ENCODE results near the gene SURF1. TPM values are rescaled to one million over a fixed set of nuclear protein-coding genes. Genes with fewer than 3 reads are reported as not detected.

The SURF1 gene
- total and polyA plus RNA-seq, 10 of the 15 experiments (the other 5 are each of a cell fraction or from before 2014, with no cell fraction given): 17.9 to 46.4 (median 29.6) TPM

DNA sequence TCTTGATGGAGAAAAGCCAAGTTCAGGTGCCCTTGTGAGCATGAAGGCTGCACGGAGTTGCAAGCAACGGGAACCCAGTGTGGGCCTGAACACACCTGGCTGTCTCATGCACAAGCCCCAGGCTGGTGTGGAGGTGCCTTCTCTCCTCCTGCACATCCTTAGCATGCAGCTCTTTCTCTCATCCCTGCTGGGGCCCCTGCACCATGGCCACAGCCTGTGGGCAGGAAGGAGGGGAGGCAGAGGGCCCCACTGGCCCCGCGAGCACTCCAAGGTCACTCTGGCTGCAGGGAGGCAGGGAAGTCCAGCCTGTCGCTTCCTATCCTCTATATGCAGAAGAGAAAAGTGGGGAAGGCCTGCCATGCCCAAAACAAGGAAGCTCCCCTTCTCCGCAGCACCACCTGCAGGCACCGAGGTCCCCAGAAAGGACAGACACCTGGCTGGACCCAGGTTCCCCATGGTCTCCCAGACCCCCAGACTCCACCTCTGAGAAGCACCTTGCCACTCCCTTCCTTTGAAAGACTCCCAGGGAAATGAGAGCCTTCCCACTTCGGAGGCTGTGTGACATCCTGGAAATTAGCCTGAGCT lies 38.5 kb upstream of the SURF1 start:
- intact Hi-C loops (cut with micrococcal nuclease; ENCODE audit: unreplicated experiment) (no loop called here), in situ Hi-C loops (cut with MboI) (no loop called here)
- ChIA-PET RAD21 (ENCODE audit: unreplicated experiment) (interaction anchor here (1.2 kb wide), 1 partner anchor 18 kb away, joined by 4 read pairs; no protein-coding TSS in a partner anchor), SMC1A (ENCODE audit: uncharacterized antibody, unreplicated experiment) (no interaction called here), POLR2A (no interaction called here), CTCF (interaction anchor here (1.3 to 3.2 kb wide), 2 partner anchors 43 to 208 kb away, joined by 5 to 13 read pairs; no protein-coding TSS in a partner anchor)
- H3K4me2 ChIP-seq (ENCODE audit: control insufficient read depth, insufficient read depth): no peak overlapping the region
- no peaks in the 10 kb centered on the region for H3K79me2 ChIP-seq (ENCODE audit: control insufficient read depth, insufficient read depth, low read length)
- H3K27me3 ChIP-seq (replicated peaks in 1 of 2; ENCODE audit: control insufficient read depth in 2 of 2, insufficient read depth in 2 of 2, low read length in 1 of 2): no peaks in the 10 kb centered on the region
- DNase-seq (ENCODE audit: low read depth, low spot score) (no peak), ATAC-seq (no peak), FAIRE-seq (no peak)
- no peak overlapping the region for H2AFZ ChIP-seq (ENCODE audit: control insufficient read depth, low read depth, low read length)
- no peaks in the 10 kb centered on the region for H3K4me1 ChIP-seq (ENCODE audit: control insufficient read depth, insufficient read depth, low read length)
- H3K4me3 ChIP-seq: no peak overlapping the region
- no peaks in the 10 kb centered on the region for H3K36me3 ChIP-seq (ENCODE audit: control insufficient read depth in 2 of 2, insufficient read depth in 2 of 2, low read length in 1 of 2)
- WGBS (ENCODE audit: insufficient coverage, insufficient replicate concordance, low lambda C conversion rate, missing lambda C conversion rate): 11% methylated on average over 8 of the region's 8 CpGs
- no peak overlapping the region for H3K9ac ChIP-seq (ENCODE audit: control insufficient read depth, insufficient read depth, low read length)
- no TSS peak for BruUV-seq (replicated peaks)
- no peaks in the 10 kb centered on the region for H4K20me1 ChIP-seq (ENCODE audit: control insufficient read depth, insufficient read depth)
- H3K27ac ChIP-seq (ENCODE audit: control insufficient read depth, insufficient read depth): no peak overlapping the region
- H3K9me3 ChIP-seq (replicated peaks; ENCODE audit: control insufficient read depth, insufficient read depth, low read length): no peaks in the 10 kb centered on the region
- TF ChIP-seq CEBPB (IDR thresholded peaks at IDR 0.05; ENCODE audit: borderline replicate concordance in 1 of 2, low read depth in 2 of 2, low read length in 2 of 2): no peak
- TF ChIP-seq SUPT20H (IDR thresholded peaks at IDR 0.05; ENCODE audit: borderline replicate concordance, control insufficient read depth, low read depth, low read length): no peak
- TF ChIP-seq YY1 (IDR thresholded peaks at IDR 0.05; ENCODE audit: low read depth, low read length): no peak
- no peak for TF ChIP-seq SRF (IDR thresholded peaks at IDR 0.05; ENCODE audit: low read depth in 2 of 2, low read length in 2 of 2)
- TF ChIP-seq GATAD2B (conservative IDR thresholded peaks at IDR 0.05; ENCODE audit: low read depth): no peak
- TF ChIP-seq, protein P1, sequence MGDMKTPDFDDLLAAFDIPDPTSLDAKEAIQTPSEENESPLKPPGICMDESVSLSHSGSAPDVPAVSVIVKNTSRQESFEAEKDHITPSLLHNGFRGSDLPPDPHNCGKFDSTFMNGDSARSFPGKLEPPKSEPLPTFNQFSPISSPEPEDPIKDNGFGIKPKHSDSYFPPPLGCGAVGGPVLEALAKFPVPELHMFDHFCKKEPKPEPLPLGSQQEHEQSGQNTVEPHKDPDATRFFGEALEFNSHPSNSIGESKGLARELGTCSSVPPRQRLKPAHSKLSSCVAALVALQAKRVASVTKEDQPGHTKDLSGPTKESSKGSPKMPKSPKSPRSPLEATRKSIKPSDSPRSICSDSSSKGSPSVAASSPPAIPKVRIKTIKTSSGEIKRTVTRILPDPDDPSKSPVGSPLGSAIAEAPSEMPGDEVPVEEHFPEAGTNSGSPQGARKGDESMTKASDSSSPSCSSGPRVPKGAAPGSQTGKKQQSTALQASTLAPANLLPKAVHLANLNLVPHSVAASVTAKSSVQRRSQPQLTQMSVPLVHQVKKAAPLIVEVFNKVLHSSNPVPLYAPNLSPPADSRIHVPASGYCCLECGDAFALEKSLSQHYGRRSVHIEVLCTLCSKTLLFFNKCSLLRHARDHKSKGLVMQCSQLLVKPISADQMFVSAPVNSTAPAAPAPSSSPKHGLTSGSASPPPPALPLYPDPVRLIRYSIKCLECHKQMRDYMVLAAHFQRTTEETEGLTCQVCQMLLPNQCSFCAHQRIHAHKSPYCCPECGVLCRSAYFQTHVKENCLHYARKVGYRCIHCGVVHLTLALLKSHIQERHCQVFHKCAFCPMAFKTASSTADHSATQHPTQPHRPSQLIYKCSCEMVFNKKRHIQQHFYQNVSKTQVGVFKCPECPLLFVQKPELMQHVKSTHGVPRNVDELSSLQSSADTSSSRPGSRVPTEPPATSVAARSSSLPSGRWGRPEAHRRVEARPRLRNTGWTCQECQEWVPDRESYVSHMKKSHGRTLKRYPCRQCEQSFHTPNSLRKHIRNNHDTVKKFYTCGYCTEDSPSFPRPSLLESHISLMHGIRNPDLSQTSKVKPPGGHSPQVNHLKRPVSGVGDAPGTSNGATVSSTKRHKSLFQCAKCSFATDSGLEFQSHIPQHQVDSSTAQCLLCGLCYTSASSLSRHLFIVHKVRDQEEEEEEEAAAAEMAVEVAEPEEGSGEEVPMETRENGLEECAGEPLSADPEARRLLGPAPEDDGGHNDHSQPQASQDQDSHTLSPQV (IDR thresholded peaks at IDR 0.05): no peak
- TF ChIP-seq LARP7 (IDR thresholded peaks at IDR 0.05): no peak
- TF ChIP-seq, protein P2, sequence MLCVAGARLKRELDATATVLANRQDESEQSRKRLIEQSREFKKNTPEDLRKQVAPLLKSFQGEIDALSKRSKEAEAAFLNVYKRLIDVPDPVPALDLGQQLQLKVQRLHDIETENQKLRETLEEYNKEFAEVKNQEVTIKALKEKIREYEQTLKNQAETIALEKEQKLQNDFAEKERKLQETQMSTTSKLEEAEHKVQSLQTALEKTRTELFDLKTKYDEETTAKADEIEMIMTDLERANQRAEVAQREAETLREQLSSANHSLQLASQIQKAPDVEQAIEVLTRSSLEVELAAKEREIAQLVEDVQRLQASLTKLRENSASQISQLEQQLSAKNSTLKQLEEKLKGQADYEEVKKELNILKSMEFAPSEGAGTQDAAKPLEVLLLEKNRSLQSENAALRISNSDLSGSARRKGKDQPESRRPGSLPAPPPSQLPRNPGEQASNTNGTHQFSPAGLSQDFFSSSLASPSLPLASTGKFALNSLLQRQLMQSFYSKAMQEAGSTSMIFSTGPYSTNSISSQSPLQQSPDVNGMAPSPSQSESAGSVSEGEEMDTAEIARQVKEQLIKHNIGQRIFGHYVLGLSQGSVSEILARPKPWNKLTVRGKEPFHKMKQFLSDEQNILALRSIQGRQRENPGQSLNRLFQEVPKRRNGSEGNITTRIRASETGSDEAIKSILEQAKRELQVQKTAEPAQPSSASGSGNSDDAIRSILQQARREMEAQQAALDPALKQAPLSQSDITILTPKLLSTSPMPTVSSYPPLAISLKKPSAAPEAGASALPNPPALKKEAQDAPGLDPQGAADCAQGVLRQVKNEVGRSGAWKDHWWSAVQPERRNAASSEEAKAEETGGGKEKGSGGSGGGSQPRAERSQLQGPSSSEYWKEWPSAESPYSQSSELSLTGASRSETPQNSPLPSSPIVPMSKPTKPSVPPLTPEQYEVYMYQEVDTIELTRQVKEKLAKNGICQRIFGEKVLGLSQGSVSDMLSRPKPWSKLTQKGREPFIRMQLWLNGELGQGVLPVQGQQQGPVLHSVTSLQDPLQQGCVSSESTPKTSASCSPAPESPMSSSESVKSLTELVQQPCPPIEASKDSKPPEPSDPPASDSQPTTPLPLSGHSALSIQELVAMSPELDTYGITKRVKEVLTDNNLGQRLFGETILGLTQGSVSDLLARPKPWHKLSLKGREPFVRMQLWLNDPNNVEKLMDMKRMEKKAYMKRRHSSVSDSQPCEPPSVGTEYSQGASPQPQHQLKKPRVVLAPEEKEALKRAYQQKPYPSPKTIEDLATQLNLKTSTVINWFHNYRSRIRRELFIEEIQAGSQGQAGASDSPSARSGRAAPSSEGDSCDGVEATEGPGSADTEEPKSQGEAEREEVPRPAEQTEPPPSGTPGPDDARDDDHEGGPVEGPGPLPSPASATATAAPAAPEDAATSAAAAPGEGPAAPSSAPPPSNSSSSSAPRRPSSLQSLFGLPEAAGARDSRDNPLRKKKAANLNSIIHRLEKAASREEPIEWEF (IDR thresholded peaks at IDR 0.05; ENCODE audit: insufficient replicate concordance, low read depth, low read length): no peak
- TF ChIP-seq ETV6 (conservative IDR thresholded peaks at IDR 0.05 in 1 of 2, IDR thresholded peaks at IDR 0.05 in 1 of 2; ENCODE audit: borderline replicate concordance in 1 of 2, low read depth in 1 of 2): no peak
- TF ChIP-seq, protein P3, sequence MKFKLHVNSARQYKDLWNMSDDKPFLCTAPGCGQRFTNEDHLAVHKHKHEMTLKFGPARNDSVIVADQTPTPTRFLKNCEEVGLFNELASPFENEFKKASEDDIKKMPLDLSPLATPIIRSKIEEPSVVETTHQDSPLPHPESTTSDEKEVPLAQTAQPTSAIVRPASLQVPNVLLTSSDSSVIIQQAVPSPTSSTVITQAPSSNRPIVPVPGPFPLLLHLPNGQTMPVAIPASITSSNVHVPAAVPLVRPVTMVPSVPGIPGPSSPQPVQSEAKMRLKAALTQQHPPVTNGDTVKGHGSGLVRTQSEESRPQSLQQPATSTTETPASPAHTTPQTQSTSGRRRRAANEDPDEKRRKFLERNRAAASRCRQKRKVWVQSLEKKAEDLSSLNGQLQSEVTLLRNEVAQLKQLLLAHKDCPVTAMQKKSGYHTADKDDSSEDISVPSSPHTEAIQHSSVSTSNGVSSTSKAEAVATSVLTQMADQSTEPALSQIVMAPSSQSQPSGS (IDR thresholded peaks at IDR 0.05; ENCODE audit: low read length): no peak
- TF ChIP-seq SMAD1 (IDR thresholded peaks at IDR 0.05; ENCODE audit: low read depth, partially characterized antibody): no peak
- no peak for TF ChIP-seq ZNF217 (IDR thresholded peaks at IDR 0.05)
- TF ChIP-seq NFIC (IDR thresholded peaks at IDR 0.05; ENCODE audit: low read depth, low read length): no peak
